ENCODE data around the gene PRKCB.
"Not testable (repeated sequence)": the region's sequence is repeated elsewhere in the genome, so short reads cannot be mapped to it uniquely, and the experiment has no call there.

DNA sequence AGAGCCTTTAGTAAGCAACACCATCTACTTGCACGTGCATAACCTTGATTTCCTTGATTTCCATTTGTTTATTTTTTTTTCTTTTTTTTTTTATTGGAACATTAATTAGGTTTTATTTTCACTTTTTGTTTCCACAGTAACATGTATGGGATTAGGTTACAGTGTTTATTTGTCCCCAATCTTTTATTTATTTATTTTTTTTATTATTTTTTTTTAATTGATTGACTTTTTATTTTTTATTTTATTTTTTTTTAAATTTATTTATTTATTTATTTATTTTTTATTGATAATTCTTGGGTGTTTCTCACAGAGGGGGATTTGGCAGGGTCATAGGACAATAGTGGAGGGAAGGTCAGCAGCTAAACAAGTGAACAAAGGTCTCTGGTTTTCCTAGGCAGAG, 272.3 kb downstream of the PRKCB start:
- TF ChIP-seq, protein P1, sequence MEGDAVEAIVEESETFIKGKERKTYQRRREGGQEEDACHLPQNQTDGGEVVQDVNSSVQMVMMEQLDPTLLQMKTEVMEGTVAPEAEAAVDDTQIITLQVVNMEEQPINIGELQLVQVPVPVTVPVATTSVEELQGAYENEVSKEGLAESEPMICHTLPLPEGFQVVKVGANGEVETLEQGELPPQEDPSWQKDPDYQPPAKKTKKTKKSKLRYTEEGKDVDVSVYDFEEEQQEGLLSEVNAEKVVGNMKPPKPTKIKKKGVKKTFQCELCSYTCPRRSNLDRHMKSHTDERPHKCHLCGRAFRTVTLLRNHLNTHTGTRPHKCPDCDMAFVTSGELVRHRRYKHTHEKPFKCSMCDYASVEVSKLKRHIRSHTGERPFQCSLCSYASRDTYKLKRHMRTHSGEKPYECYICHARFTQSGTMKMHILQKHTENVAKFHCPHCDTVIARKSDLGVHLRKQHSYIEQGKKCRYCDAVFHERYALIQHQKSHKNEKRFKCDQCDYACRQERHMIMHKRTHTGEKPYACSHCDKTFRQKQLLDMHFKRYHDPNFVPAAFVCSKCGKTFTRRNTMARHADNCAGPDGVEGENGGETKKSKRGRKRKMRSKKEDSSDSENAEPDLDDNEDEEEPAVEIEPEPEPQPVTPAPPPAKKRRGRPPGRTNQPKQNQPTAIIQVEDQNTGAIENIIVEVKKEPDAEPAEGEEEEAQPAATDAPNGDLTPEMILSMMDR (IDR thresholded peaks at IDR 0.05), result not testable (repeated sequence)
- TF ChIP-seq POLR2A (IDR thresholded peaks at IDR 0.05), result not testable (repeated sequence)

Measured in testis (tissue), 2 donors.